ENCODE measurements around the gene MACROD1.

Gene MACROD1

DNA sequence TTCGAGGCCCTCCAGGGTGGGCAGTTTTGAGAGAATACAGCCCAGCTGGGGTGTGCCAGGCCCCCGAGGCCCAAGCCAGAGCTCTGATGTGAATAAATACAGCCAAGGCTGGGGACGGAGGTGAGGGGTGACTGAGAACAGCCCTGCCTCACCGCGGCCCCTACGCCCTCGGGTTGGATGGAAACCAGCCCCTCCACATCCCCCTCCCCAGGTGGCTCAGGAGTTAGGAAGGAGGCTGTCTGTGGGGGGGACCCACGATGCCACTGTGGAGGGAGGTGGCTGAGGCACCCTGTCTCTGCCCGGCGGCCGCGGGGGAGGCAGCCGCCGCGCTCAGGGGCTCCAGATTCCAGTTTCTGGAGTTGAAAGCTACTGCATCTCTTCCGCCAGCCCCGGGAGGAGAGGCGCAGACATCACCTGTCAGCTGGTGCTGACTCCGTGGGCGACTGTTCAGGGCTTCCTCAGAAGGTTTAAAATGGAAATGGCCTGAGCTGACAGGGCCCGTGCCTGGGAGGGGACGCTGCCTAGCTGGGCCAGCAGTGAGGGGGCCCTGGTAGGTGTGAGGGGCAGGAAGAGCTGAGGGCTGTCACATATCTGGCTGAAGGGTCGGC, 128.8 kb downstream of the MACROD1 start:
- no peak for TF ChIP-seq CTCF (conservative IDR thresholded peaks at IDR 0.05; ENCODE audit: control insufficient read depth, insufficient read depth, low read depth, low read length)
- no peak overlapping the region for H3K4me3 ChIP-seq (ENCODE audit: control insufficient read depth, low read depth, low read length)
- DNase-seq (ENCODE audit: low read depth): no peak

- peak; percentile 31 for DNase-seq (ENCODE audit: low read depth)
- H3K4me3 ChIP-seq (ENCODE audit: control insufficient read depth, low read depth, low read length): no peak overlapping the region
- no peak for TF ChIP-seq CTCF (conservative IDR thresholded peaks at IDR 0.05; ENCODE audit: control insufficient read depth, insufficient read depth, low read depth, low read length)
These were observed 129.6 kb downstream of the MACROD1 start for GRCh38 chr11:64036087-64037026.

DNA sequence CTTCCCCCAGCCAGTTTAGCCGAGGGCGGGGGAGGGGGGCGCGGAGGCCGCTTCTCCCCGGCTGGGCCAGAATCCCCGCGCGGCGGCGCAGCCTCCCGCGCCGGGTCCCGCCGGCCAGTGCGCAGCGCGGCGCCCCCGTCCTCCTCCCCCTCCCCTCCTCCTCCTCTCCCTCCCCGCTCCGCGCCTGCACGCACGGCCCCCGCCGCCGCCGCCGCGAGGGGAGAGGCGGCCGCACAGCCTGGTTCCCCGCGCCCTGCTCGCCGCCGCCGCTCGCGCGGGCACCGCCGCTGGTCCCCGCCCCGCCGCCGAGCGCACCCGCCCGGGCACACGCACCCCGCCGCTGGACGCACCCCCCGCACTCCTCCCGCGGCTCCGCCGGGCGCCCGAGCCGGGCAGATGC, 130.3 kb downstream of the MACROD1 start, which contains the start of gene FLRT1:
Gene FLRT1, plus strand, starts transcription at position 356 of the 400 bp plus-strand sequence. CDS start 80,337 bp downstream, outside the sequence.
- H3K4me3 ChIP-seq (ENCODE audit: control insufficient read depth, low read depth, low read length): no peak within 1 kb of the TSS
- DNase-seq (ENCODE audit: low read depth): no peak
- no peak for TF ChIP-seq CTCF (conservative IDR thresholded peaks at IDR 0.05; ENCODE audit: control insufficient read depth, insufficient read depth, low read depth, low read length)

GRCh38 chr11:64035081-64035524, 130.8 kb downstream of the MACROD1 start:
- no peak overlapping the region for H3K4me3 ChIP-seq (ENCODE audit: control insufficient read depth, low read depth, low read length)
- no peak for TF ChIP-seq CTCF (conservative IDR thresholded peaks at IDR 0.05; ENCODE audit: control insufficient read depth, insufficient read depth, low read depth, low read length)
- no peak for DNase-seq (ENCODE audit: low read depth)

DNA sequence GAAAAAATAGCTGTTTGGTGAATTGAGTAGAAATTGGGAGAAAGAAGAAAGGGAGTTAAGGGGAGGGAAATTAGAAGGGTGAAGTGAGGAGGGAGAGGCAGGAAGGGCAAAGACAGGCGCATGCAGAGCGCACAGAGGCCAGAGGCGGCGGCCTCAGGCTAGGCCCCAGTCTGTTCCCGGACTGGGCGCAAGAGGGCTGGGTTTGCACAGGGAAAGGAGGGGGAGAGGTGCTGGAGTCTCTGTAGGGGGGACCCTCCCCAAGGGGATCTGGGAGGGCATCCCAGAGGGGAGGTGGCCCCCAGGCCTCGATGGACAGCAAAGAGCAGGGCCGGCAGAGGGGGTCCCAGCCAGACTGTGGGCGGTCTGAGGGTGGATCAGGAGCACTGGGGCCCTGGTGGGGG, 131.5 kb downstream of the MACROD1 start:
- TF ChIP-seq CTCF (conservative IDR thresholded peaks at IDR 0.05; ENCODE audit: control insufficient read depth, insufficient read depth, low read depth, low read length): no peak
- no peak overlapping the region for H3K4me3 ChIP-seq (ENCODE audit: control insufficient read depth, low read depth, low read length)
- DNase-seq (ENCODE audit: low read depth): no peak

- DNase-seq (ENCODE audit: low read depth): peak; percentile 32
- TF ChIP-seq CTCF (conservative IDR thresholded peaks at IDR 0.05; ENCODE audit: control insufficient read depth, insufficient read depth, low read depth, low read length): no peak
- H3K4me3 ChIP-seq (ENCODE audit: control insufficient read depth, low read depth, low read length): no peak overlapping the region
These were observed 133.9 kb downstream of the MACROD1 start for GRCh38 chr11:64032050-64032449.

Measured in fibroblast of mammary gland (primary cell).